ENCODE measurements around the gene ARMS2. TPM values are rescaled to one million over a fixed set of nuclear protein-coding genes. Genes with fewer than 3 reads are reported as not detected.

Gene ARMS2
- 0.13 TPM in 1 of 5 replicates, not detected in the others for total RNA-seq (2022; extraction: Qiagen RNA extraction; ENCODE audit: low read depth)

DNA sequence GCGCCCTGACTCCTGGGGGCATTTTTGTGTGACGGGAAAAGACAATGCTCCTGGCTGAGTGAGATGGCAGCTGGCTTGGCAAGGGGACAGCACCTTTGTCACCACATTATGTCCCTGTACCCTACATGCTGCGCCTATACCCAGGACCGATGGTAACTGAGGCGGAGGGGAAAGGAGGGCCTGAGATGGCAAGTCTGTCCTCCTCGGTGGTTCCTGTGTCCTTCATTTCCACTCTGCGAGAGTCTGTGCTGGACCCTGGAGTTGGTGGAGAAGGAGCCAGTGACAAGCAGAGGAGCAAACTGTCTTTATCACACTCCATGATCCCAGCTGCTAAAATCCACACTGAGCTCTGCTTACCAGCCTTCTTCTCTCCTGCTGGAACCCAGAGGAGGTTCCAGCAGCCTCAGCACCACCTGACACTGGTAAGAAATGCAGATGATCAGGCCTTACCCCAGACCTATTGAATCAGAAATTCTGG, at the start of gene ARMS2:
Gene ARMS2 (plus strand): TSS at position 51 of the 478 bp plus-strand sequence. CDS start 75 bp downstream, at position 126.

DNA sequence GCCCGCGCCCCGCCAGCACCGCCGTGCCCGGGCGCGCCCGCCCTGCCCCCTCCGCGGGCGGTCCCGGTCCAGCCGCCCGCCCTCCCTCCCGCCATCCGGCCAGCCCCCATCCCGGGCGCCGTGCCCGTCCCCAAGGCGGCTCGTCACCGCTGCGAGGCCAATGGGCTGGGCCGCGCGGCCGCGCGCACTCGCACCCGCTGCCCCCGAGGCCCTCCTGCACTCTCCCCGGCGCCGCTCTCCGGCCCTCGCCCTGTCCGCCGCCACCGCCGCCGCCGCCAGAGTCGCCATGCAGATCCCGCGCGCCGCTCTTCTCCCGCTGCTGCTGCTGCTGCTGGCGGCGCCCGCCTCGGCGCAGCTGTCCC, 6.9 kb downstream of the ARMS2 start, which contains the start of gene HTRA1:
Gene HTRA1 (plus strand): TSS at position 187 of the 362 bp plus-strand sequence. CDS start 100 bp downstream, at position 287.

Other genes starting within 250 kb of the ARMS2 start
- 0.44 to 1.5 TPM (median 0.59 TPM) in 5 replicates for gene BTBD16, start 183.4 kb upstream of the ARMS2 start, total RNA-seq (2022; extraction: Qiagen RNA extraction; ENCODE audit: low read depth)
- 17.7 to 28.1 TPM (median 23.5 TPM) in 5 replicates for gene PLEKHA1, start 79.9 kb upstream of the ARMS2 start, total RNA-seq (2022; extraction: Qiagen RNA extraction; ENCODE audit: low read depth)
- 48.8 to 64.7 TPM (median 56.3 TPM) in 5 replicates for gene HTRA1, start 6.9 kb downstream of the ARMS2 start, total RNA-seq (2022; extraction: Qiagen RNA extraction; ENCODE audit: low read depth)
- gene DMBT1, start 106.1 kb downstream of the ARMS2 start, total RNA-seq (2022; extraction: Qiagen RNA extraction; ENCODE audit: low read depth), result 0.03 to 0.06 TPM (median 0.04 TPM) in 4 of 5 replicates, not detected in the other
- gene C10orf120, start 245.2 kb downstream of the ARMS2 start, total RNA-seq (2022; extraction: Qiagen RNA extraction; ENCODE audit: low read depth), result not detected in 5 replicates

Measured in A549 treated with DMSO at 1 μM for 4 hours (cell line).